HepG2 (cell line): ENCODE results near the gene C1QTNF12. TPM values are rescaled to one million over a fixed set of nuclear protein-coding genes. Genes with fewer than 3 reads are reported as not detected.

Experiments
- FOXJ3 ChIP-seq: sonication (generic); formaldehyde crosslinking; IDR thresholded peaks from 2 replicates; pipeline ENCODE4 v1.4.0; 2020; ENCODE audit warnings: missing genetic modification reagents, mild to moderate bottlenecking, borderline replicate concordance
- FOXK1 ChIP-seq: sonication (generic); formaldehyde crosslinking; IDR thresholded peaks from 2 replicates; pipeline ENCODE4 v1.4.0; 2020; ENCODE audit warnings: low read depth, missing genetic modification reagents, borderline replicate concordance
- FOXO1 ChIP-seq: sonication (generic); formaldehyde crosslinking; IDR thresholded peaks from 2 replicates; pipeline ENCODE4 v1.4.0; 2020; ENCODE audit warnings: missing genetic modification reagents
- GABPB1 ChIP-seq: IDR thresholded peaks from 2 replicates; pipeline ENCODE4 v1.6.1; 2016; ENCODE audit warnings: mild to moderate bottlenecking, missing genetic modification reagents, moderate library complexity, missing compliant biosample characterization
- HNF4A ChIP-seq: sonication (generic); formaldehyde crosslinking; IDR thresholded peaks from 2 replicates; pipeline ENCODE4 v1.4.0; 2020; ENCODE audit warnings: missing genetic modification reagents
- NRL ChIP-seq: sonication (generic); formaldehyde crosslinking; IDR thresholded peaks from 2 replicates; pipeline ENCODE4 v1.5.0; 2020; ENCODE audit warnings: missing genetic modification reagents, mild to moderate bottlenecking, moderate library complexity, borderline replicate concordance
- PCBP2 ChIP-seq: fragments of 200-400 bp; formaldehyde crosslinking; optimal IDR thresholded peaks from 2 replicates; pipeline ENCODE3; 2018; ENCODE audit warnings: low read length, low read depth; ENCODE audit not compliant: poor library complexity, severe bottlenecking
- PHF5A ChIP-seq: IDR thresholded peaks from one replicate; pipeline ENCODE4 v1.6.1; 2018; ENCODE audit warnings: low read depth, missing genetic modification reagents; ENCODE audit not compliant: unreplicated experiment
- SIN3B ChIP-seq: fragments of 150-350 bp; IDR thresholded peaks from 2 replicates; pipeline ENCODE4 v1.6.1; 2014; ENCODE audit warnings: low read length
- ZBTB1 ChIP-seq: sonication (generic); formaldehyde crosslinking; IDR thresholded peaks from 2 replicates; pipeline ENCODE4 v1.4.0; 2020; ENCODE audit warnings: missing genetic modification reagents, borderline replicate concordance
- ZIK1 ChIP-seq: sonication (generic); formaldehyde crosslinking; IDR thresholded peaks from 2 replicates; pipeline ENCODE4 v1.5.0; 2020; ENCODE audit warnings: mild to moderate bottlenecking, low read depth, missing genetic modification reagents, borderline replicate concordance
- ZNF136 ChIP-seq: sonication (generic); formaldehyde crosslinking; IDR thresholded peaks from 2 replicates; pipeline ENCODE4 v1.8.1; 2022; ENCODE audit warnings: low read depth, mild to moderate bottlenecking, moderate library complexity, missing genetic modification reagents
- ZNF251 ChIP-seq: sonication (generic); formaldehyde crosslinking; IDR thresholded peaks from 2 replicates; pipeline ENCODE4 v1.9.0; 2021; ENCODE audit warnings: mild to moderate bottlenecking, missing genetic modification reagents
- ZNF260 ChIP-seq: sonication (generic); formaldehyde crosslinking; IDR thresholded peaks from 2 replicates; pipeline ENCODE4 v1.4.0; 2020; ENCODE audit warnings: missing genetic modification reagents, low read depth, mild to moderate bottlenecking, borderline replicate concordance
- ZNF430 ChIP-seq: sonication (generic); formaldehyde crosslinking; IDR thresholded peaks from 2 replicates; pipeline ENCODE4 v1.9.0; 2021; ENCODE audit warnings: mild to moderate bottlenecking, missing genetic modification reagents
- ZSCAN12 ChIP-seq: sonication (generic); formaldehyde crosslinking; IDR thresholded peaks from 2 replicates; pipeline ENCODE4 v1.9.0; 2021; ENCODE audit warnings: mild to moderate bottlenecking, missing genetic modification reagents
- polyA plus RNA-seq, 8 experiments: library from polyadenylated mRNA; depleted of rRNA in 3 of 8; stranded (reverse) in 7 of 8; unstranded in 1 of 8; fragments of >200 nt; fragmentation: Illumina TruSeq in 4 of 8; extraction: Trizol in 4 of 8; gene quantifications; 2 replicates each; pipeline versions ENCODE4 v1.2.1 to v1.2.3, GENCODE V29; 2011 to 2016; ENCODE audit warnings: low read depth in 4 of 8, missing spikeins in 1 of 8, mixed read lengths in 1 of 8; ENCODE audit not compliant: insufficient read depth in 1 of 8
- total RNA-seq, 5 experiments: library from RNA; depleted of rRNA; stranded (reverse); fragments of >200 nt; fragmentation: Illumina TruSeq; extraction: Trizol; gene quantifications; 2 replicates each; pipeline ENCODE4 v1.2.3, GENCODE V29; 2016; ENCODE audit warnings: low read depth in 1 of 5
- TF ChIP-seq, protein P1 (sequence below): sonication (generic); formaldehyde crosslinking; IDR thresholded peaks from 2 replicates; pipeline ENCODE4 v1.4.0; 2020; ENCODE audit warnings: missing genetic modification reagents
- TF ChIP-seq, protein P2 (sequence below): sonication (generic); formaldehyde crosslinking; IDR thresholded peaks from 2 replicates; pipeline ENCODE4 v1.4.0; 2020; ENCODE audit warnings: missing genetic modification reagents, borderline replicate concordance
- TF ChIP-seq, protein P3 (sequence below): IDR thresholded peaks from 2 replicates; pipeline ENCODE4 v1.6.1; 2016; ENCODE audit warnings: low read depth, control low read depth
- TF ChIP-seq, protein P4 (sequence below): sonication (generic); formaldehyde crosslinking; IDR thresholded peaks from 2 replicates; pipeline ENCODE4 v1.8.1; 2023; ENCODE audit warnings: missing genetic modification reagents, inconsistent platforms, borderline replicate concordance
- TF ChIP-seq, protein P5 (sequence below): sonication (generic); formaldehyde crosslinking; IDR thresholded peaks from 2 replicates; pipeline ENCODE4 v1.9.0; 2021; ENCODE audit warnings: missing genetic modification reagents, mild to moderate bottlenecking, borderline replicate concordance

C1QTNF12 gene
- total and polyA plus RNA-seq, 2 of the 13 experiments (the other 11 are each of a cell fraction or from before 2014, with no cell fraction given), result 0.18 to 0.64 TPM

DNA sequence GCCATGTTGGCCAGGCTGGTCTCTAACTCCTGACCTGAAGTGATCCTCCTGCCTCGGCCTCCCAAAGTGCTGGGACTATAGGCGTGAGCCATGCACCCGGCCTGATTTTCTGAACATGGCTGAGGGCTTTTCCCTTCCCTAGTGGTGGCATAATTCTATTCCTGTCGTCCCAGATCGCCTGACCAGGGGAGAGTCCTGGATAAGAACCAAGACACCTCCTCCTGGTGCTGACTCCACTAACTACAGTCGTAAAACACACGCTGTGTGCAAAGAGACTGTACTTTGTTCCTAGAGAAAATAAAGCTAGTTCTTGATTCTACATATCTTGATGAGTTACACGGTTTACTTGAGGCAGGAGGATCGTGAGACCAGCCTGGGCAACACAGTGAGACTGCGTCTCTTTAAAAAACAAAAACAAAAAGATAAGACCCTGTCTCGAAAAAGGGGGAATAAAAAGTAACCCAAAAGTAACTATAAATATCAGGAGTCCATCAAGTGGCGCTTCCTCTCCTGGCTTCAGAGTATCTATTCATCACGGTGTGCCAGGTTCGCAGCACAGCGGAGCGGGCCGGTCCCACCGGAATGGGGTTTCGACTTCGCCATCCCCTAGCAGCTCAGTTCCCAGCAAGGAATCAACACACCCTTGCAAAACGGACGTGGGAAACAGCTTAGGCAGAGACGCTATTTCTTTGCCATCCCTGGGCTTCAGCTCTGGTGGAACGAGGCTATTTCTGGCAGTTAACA is 15.7 kb downstream of the C1QTNF12 start (continued):
- TF ChIP-seq PHF5A (no peak), ZNF136 (CRISPR knock-in tag) (peak; percentile 41; the same call in 1 of the 2 replicates), ZSCAN12 (CRISPR knock-in tag) (no peak), FOXK1 (CRISPR knock-in tag) (no peak), ZNF430 (CRISPR knock-in tag) (no peak), ZNF251 (CRISPR knock-in tag) (no peak), HNF4A (CRISPR knock-in tag) (0 out of 2 replicates have a peak, but pooled peaks have one; percentile 9), FOXJ3 (CRISPR knock-in tag) (peak; percentile 56; the same call in 1 of the 2 replicates), ZIK1 (CRISPR knock-in tag) (no peak), FOXO1 (no peak), GABPB1 (CRISPR knock-in tag) (no peak), ZBTB1 (CRISPR knock-in tag) (no peak), ZNF260 (CRISPR knock-in tag) (no peak), PCBP2 (no peak), NRL (no peak), SIN3B (no peak)
- TF ChIP-seq, protein P1, sequence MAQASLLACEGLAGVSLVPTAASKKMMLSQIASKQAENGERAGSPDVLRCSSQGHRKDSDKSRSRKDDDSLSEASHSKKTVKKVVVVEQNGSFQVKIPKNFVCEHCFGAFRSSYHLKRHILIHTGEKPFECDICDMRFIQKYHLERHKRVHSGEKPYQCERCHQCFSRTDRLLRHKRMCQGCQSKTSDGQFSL (CRISPR knock-in tag), result 0 out of 2 replicates have a peak, but pooled peaks have one; percentile 35
- TF ChIP-seq, protein P2, sequence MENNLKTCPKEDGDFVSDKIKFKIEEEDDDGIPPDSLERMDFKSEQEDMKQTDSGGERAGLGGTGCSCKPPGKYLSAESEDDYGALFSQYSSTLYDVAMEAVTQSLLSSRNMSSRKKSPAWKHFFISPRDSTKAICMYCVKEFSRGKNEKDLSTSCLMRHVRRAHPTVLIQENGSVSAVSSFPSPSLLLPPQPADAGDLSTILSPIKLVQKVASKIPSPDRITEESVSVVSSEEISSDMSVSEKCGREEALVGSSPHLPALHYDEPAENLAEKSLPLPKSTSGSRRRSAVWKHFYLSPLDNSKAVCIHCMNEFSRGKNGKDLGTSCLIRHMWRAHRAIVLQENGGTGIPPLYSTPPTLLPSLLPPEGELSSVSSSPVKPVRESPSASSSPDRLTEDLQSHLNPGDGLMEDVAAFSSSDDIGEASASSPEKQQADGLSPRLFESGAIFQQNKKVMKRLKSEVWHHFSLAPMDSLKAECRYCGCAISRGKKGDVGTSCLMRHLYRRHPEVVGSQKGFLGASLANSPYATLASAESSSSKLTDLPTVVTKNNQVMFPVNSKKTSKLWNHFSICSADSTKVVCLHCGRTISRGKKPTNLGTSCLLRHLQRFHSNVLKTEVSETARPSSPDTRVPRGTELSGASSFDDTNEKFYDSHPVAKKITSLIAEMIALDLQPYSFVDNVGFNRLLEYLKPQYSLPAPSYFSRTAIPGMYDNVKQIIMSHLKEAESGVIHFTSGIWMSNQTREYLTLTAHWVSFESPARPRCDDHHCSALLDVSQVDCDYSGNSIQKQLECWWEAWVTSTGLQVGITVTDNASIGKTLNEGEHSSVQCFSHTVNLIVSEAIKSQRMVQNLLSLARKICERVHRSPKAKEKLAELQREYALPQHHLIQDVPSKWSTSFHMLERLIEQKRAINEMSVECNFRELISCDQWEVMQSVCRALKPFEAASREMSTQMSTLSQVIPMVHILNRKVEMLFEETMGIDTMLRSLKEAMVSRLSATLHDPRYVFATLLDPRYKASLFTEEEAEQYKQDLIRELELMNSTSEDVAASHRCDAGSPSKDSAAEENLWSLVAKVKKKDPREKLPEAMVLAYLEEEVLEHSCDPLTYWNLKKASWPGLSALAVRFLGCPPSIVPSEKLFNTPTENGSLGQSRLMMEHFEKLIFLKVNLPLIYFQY (CRISPR knock-in tag), result no peak
- TF ChIP-seq, protein P3, sequence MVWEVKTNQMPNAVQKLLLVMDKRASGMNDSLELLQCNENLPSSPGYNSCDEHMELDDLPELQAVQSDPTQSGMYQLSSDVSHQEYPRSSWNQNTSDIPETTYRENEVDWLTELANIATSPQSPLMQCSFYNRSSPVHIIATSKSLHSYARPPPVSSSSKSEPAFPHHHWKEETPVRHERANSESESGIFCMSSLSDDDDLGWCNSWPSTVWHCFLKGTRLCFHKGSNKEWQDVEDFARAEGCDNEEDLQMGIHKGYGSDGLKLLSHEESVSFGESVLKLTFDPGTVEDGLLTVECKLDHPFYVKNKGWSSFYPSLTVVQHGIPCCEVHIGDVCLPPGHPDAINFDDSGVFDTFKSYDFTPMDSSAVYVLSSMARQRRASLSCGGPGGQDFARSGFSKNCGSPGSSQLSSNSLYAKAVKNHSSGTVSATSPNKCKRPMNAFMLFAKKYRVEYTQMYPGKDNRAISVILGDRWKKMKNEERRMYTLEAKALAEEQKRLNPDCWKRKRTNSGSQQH (CRISPR knock-in tag), result no peak
- TF ChIP-seq, protein P4, sequence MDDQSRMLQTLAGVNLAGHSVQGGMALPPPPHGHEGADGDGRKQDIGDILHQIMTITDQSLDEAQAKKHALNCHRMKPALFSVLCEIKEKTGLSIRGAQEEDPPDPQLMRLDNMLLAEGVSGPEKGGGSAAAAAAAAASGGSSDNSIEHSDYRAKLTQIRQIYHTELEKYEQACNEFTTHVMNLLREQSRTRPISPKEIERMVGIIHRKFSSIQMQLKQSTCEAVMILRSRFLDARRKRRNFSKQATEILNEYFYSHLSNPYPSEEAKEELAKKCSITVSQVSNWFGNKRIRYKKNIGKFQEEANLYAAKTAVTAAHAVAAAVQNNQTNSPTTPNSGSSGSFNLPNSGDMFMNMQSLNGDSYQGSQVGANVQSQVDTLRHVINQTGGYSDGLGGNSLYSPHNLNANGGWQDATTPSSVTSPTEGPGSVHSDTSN (CRISPR knock-in tag), result no peak
- TF ChIP-seq, protein P5, sequence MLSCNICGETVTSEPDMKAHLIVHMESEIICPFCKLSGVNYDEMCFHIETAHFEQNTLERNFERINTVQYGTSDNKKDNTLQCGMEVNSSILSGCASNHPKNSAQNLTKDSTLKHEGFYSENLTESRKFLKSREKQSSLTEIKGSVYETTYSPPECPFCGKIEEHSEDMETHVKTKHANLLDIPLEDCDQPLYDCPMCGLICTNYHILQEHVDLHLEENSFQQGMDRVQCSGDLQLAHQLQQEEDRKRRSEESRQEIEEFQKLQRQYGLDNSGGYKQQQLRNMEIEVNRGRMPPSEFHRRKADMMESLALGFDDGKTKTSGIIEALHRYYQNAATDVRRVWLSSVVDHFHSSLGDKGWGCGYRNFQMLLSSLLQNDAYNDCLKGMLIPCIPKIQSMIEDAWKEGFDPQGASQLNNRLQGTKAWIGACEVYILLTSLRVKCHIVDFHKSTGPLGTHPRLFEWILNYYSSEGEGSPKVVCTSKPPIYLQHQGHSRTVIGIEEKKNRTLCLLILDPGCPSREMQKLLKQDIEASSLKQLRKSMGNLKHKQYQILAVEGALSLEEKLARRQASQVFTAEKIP (CRISPR knock-in tag), result no peak
